HG03097 (cell line): ENCODE data around the gene BOD1L1.

Experiments used
- ATAC-seq: cut with Tn5 transposase; IDR thresholded peaks from one replicate; pipeline ENCODE4 v1.9.1; 2021; ENCODE audit not compliant: unreplicated experiment, low FRiP score

The BOD1L1 gene

DNA sequence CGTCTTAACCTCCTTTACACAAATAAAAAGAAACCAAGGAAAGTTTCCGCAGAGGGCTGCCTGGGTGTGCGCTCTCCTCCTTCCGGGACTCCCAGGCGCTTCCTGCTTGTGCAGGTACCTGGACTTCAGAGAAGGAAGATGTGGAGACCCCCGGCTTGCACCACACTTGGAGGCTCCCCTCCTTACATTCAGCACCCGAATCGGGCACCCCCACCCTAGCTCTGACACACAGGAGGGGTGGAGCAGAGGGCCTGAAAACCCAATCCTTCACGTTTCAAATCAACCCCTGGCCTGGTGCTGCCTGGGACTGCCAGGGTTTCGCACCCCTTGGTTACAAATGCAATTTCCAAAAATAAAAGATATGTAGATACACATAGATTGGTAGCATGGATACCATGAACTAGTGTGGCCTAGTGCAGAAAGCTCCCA is 86.3 kb downstream of the BOD1L1 start:
- ATAC-seq, result no peak

DNA sequence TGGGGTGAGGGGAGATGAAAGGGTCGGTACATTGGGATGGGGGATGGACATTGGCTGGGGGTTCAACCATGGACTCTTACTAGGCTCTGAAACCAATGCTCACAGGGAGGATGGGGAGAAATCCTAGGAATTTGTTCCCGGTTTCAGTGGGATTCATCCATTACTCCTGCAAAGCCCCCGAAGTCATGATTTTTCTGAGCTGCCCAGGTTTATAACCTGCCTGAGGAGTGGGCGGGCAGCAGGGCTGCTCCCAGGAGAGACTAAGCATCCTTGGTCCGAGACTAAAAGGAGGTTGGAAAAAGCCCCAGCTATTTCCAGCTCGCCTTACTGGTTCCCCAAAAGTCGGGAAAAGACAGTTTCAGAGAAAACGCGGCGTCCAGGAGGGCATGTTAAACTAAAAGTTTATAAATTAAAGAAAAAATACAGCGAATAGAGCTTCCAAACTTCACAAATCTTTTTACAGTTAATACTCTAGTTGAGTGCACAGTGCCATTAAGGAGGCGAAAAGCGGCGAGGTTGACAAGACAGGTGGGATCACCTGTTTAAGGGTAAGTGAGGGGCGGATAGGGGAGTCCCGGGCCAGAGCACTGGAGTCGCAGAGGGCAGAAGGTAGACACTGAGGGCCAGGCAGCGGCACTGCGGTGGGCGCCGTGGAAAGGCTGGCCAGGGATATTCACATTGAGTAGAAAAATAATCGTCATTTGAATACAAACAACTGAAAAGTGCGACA is 86.9 kb downstream of the BOD1L1 start:
- no peak for ATAC-seq

DNA sequence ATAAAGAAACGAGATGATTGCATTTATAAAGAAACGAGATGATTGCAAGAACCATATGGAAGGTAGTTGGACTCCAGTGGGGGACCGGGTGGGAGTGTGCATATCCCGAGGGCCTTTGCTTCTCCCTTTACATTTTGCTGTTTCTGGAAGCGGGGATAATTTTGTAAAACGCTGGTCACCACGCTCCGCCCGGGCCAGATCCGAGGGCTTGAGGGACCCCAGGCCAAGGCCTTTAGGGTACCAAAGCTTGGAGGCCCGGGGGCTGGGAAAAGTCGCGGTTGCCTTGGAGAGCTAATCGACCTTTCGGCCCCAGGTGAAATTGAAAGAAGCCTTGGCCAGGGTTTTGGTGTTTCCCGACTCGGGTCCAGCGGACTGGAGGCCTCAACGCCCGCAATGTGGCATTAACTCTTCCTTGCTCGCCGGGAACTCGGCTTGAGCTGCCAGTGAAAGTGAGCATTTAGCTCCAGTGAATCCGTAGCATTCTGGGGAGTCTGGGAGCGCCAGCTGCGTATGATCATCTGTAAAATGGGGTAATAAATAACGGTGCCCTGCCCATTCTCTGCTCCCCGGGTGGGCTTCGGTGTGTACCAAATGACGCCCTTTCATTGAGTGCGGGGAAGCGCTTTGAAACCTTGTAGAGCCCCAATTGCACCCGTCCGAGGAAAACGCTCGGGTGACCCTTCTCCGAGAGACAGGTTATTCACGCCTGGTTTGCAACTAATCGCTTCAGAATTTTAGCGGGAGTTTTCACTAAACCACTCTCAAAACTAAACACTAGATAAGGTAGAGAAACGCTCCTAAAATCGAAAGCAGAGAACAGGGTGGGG is 87.7 kb downstream of the BOD1L1 start:
- ATAC-seq, result no peak

GRCh38 chr4:13539047-13539618 is 88.4 kb downstream of the BOD1L1 start:
- no peak for ATAC-seq

DNA sequence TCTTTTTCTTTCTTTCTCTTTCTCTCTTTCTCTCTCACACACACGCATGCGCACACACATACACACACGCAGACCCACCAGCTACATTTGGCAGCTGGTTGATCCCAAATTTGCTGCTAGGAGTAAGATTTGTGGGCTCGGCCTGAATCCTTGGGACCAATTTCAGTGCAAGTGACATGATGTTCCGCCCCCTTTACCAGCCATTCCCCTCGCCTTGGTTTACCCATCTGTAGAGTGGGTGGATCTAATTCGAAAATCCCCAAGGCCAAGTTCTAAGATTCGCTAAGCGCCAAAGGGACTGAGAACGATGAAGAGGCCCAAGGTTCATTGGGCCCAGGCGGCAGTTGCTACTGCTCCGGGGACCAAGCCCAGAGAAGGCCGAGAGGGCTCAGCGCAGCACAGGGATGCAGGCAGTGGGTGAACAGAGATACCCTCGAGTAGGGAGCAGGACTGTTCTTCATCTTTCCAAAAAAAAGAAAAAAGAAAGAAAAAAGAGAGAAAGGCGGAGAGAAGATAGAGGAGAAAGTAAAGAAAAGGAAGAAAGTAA is 89.0 kb downstream of the BOD1L1 start:
- ATAC-seq, result no peak

- ATAC-seq, result no peak
Observed at GRCh38 chr4:13537832-13538177, 89.7 kb downstream of the BOD1L1 start.

- no peak for ATAC-seq
Observed at GRCh38 chr4:13537011-13537831, 90.3 kb downstream of the BOD1L1 start.

- ATAC-seq, result no peak
Observed at GRCh38 chr4:13536607-13537006, 90.9 kb downstream of the BOD1L1 start.

DNA sequence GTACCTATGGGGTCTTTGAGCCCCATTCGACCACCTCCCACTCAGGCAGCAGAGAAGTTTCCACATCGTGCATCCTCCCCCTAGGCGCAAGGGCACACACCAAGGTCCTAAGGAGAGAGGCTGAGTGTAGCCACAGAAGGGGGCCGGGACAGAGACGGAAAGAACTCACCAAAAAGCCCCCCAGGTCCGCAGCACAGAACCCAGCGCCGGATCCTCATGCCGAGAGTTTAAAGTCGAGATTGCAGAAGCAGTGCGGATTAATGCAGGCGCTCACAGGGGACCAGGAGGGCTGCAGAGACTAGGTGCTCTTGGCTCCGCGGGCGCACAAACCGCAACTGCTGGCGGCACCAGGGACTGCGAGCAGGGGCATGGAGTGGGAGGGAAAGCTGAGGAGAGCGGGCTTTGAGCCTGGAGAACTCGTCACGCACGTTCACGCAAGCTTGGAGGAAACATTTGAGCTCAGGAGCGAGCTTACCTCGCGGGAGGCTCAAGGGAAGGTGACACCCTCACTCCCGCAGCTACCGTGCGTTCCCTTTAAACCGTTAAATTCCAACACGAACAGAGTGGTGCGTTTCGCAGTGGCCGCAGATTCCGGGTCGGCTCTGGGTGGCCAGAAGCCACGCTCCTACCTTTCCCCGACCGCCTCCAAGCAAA is 91.7 kb downstream of the BOD1L1 start:
- no peak for ATAC-seq

DNA sequence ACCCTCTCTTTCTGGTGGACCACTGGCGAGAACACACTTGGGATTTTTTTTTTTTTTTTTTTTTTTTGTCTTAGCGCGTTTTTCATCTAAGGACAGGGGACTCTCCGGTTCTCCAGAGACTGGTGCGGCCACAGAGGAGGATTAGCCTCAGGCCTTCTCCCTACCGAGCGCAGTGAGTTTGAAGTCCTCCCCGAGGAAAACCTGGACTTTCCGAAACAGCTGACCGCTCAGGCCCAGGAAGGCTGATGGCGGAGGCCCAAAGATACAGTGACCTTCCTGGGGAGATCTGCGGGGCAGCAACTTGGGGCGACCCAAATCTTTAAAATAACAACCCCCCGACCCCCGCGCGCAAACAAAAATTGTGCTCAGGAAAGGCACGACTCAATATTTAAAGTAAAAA is 92.4 kb downstream of the BOD1L1 start:
- ATAC-seq, result no peak

GRCh38 chr4:13534344-13535063 is 93.0 kb downstream of the BOD1L1 start:
- no peak for ATAC-seq

GRCh38 chr4:13533670-13534343 is 93.7 kb downstream of the BOD1L1 start:
- ATAC-seq, result no peak

DNA sequence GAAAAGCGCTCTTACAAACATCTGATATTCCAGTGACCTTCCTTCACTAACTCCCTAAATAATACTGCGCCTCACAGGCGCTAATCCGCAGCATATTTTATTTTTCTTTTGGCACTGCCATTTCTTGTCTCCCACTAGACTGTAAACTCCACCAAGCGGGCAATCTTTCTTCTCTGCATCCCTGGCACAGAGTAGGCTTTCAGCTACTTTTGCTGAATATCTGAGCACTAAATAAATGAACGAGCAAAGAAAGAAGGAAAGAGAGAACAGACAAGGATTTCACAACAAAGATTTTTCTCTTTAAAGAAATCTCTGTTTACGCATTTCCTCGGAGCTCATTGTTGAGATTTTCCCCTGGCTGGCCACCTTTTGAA is 95.9 kb downstream of the BOD1L1 start:
- no peak for ATAC-seq

DNA sequence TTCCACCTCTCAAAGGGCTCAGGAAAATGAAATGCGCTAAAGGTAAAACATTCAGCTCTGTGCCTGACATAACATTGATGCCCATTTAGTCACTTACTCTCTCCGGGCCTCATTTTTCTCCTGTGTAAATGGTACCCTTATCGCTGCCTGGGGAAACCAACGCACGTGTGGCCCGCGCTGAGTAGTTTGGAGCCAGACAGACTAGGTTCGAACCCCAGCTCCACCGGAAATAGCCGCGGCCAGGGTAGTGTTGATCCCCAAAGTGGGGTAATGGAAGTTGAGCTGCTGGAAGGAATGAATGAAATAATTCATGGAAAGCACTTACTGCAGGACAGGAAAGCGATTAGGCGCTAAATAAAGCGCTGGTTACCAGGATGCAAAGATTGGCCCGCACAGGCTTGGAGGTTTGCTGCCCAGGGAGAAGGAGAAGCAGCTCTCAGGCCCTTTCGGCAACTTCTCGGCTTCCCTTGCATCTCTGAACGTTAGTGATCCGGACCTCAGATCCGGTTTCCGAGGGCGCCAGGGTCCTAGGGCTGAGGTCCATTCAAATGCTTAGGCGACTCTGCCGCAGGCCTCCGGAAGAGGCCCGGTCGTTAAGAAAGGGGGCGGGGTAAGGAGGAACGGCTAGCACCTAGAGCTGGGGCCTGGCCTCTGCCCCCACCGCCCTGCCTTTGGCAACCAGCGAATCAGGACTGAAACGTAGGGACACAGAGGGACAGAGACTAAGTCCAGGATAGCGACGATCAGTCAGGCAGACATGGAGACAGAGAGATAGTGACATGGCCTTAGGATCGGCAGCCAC is 96.5 kb downstream of the BOD1L1 start:
- ATAC-seq, result no peak

GRCh38 chr4:13529128-13529919 is 98.2 kb downstream of the BOD1L1 start:
- ATAC-seq, result no peak

DNA sequence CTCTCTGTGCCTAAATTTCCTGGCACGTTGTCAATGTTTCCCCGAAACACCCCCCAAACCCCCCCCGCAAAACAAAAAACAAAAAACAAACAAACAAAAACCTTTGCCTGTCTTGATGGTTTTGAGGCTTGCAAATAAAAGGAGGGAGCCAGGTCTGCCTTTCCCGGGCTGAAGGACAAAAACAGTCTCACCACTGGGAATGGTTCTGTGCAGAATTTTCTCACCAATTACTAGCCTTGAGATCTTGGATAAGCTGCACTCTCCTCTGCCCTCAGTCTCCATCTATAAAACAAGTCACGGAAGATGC is 98.8 kb downstream of the BOD1L1 start:
- ATAC-seq, result no peak

DNA sequence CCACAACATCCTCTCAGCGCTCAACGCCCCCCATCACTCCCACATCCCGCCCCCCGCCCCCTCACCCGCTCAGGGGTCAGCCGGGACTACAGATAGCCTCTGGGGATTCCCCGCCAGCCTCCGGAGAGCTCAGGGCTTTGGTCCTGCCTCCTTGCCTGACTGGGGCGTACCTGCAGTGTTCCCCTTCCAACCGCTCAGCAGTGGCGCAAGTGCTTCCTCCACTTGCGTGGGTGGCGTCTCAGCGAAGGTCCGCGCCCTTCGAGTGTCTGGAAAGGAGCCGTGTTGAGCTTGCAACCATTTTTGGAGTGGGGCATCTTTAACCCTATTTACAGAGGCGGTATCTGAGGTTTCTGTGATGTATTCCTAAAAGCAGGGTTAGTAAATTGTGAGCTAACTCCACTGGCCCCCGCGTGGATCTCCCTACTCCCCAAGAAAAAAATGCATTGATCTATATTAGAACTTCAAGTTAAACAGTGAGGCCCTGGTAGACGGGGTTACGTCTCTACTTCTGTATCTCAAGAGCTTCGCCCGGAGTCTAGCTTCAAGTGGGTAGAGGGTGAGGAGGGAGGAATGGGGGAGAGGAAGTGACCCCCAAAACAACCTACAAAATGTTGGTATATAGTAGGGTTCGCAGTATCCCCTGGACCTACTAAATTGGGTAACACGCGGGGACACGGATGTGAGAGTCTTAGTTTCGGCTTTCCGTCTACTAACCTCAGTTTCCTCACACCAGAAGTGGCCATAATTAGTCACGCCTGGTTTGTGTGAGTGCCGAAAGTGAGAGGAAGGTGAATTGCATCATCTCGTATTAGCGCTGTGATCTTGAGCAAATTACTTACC is 99.3 kb downstream of the BOD1L1 start:
- ATAC-seq, result peak; percentile 70
